GM19351 (cell line): ENCODE data around the gene ENOX1.

Experiments used
- ATAC-seq: cut with Tn5 transposase; IDR thresholded peaks from one replicate; pipeline ENCODE4 v1.9.1; 2021; ENCODE audit warnings: mild to moderate bottlenecking, moderate library complexity; ENCODE audit not compliant: unreplicated experiment

The ENOX1 gene

DNA sequence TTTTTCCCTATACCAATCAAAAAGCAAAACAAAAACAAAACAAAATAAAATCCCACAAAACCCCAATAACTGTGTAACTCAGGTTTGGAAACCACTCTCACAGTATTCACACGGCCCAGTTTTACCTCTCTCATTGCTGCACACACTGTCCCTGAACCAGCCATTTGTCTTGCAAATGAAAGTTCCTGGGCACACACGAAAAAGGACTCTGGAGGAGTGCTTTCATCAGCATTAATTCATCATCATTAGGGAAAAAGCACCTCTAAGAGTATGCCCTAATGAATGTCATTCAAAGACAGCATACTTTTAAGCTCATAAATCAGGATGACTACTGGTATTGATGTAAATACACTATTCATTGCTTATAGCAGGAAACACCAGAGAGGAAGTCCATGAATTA lies 457.1 kb downstream of the ENOX1 start:
- no peak for ATAC-seq

DNA sequence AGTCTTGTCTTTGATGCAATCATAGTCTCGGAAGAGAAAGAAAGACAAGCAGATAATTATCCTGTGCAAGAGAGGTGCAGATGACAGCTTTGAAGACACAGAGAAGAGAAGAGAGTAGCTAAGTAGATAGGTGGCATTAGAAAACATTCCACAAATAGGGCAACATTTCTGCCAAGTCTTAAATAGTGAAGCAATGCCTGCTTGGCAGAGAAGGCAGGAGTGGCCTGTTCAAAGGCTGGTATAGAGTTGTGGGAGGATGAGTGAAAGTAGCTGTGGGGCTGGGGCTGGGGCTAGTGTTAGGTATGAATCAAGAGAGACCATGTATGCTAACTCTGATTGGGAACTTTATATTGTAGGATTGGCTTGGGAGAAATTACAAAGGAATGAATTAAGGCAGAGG lies 457.9 kb downstream of the ENOX1 start:
- ATAC-seq, result no peak

DNA sequence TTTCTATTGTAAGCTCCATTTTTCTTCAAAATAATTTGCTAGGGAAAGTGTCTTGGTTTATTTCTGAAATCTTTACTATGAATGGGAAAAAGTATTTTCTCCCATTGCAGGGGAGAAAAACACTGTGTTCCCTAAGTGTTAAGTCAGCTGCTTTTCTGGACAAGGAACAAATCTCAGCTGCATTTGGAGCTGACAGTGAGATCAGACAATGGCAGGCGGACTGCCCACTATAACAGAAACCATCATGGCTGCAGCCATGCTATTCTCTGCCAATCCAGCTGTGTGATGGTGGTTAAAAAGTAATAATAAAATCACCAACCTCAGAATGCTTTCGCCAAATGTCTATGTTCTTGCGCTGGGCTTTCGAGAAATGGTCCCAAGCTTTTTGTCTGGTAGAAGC lies 460.7 kb downstream of the ENOX1 start:
- no peak for ATAC-seq

- ATAC-seq, result no peak
Observed at GRCh38 chr13:43325636-43326035, 461.1 kb downstream of the ENOX1 start.

DNA sequence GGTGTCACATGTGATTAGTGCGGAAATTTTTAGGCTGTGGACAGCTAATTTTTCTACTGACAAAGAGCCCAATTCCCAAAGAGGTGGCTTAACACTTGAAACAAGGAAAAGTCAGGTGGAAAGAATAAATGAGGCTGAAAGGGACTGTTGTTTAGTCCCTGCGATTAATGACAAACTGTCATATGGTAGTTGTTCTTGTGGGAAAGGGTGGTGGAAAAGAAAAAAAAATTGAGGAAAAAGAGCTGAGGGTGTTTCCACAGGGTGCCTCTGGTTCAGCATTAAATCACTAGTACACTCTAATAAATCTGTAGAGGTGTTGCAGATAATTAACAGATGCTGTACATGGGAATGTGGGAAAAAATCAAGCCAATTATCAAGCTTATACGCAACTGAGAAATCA lies 462.6 kb downstream of the ENOX1 start:
- ATAC-seq, result no peak

GRCh38 chr13:43319617-43320444 lies 466.9 kb downstream of the ENOX1 start:
- no peak for ATAC-seq

DNA sequence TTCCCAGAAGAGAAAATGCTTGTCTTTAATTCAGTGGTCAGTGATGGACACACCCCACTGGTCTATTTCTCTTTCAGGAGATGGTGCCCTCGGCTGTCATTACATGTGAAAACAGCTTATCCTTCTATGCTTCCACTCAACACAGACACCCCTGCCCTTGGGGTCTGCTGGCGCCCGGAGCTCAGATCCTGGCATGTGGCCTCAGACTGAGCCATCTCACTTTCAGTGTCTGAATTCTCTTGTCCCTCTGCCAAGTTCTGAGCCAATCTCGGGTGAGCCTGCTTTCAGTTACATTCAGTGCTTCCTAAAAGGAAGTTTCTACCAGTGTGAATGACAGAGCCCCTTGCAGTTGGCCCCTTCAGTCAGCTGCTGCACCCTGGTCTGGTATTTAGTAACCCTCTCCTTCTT lies 469.8 kb downstream of the ENOX1 start:
- ATAC-seq, result no peak

DNA sequence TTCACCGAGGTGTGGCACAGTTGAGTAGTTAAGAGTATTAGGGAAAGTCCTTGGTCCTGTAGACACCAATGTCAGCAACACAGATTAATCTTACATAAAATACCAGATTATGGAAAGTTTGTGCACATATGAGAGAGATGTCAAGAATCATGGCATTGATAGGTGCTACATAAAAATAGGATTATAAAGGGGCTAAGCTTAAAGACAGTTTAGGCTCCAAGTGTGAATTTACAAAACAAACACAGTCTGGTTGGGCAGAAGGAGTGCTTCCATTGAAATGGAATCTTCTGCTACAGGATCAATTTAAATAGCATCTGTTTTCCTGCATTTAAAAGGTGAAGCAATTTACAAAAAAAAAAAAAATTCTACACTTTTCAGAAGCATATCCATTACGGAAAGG lies 470.5 kb downstream of the ENOX1 start:
- ATAC-seq, result no peak

GRCh38 chr13:43315522-43315921 lies 471.2 kb downstream of the ENOX1 start:
- no peak for ATAC-seq

DNA sequence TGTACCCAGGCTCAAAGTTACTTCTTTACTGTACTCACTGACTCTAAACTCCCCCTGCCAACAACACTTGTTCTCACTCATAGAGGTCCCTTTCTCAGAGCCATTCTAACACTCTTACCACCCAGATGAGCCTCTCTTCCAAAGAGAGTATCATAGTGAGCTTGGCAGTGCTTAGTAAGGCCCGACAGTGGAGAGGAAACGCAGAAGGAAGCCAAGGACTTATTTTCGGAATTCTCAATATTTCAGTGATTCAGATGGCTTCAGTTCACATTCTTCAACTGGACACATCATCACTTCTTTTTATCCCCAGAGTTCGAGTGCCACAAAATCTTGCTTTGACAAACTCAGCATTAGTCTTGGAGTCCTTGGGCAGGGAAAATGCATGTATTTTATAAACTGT lies 477.5 kb downstream of the ENOX1 start:
- no peak for ATAC-seq

- peak; percentile 93 for ATAC-seq
Observed at GRCh38 chr13:43307921-43308433, 478.8 kb downstream of the ENOX1 start.

GRCh38 chr13:43307221-43307920 lies 479.4 kb downstream of the ENOX1 start:
- no peak for ATAC-seq

- no peak for ATAC-seq
Observed at GRCh38 chr13:43306372-43306771, 480.4 kb downstream of the ENOX1 start.

DNA sequence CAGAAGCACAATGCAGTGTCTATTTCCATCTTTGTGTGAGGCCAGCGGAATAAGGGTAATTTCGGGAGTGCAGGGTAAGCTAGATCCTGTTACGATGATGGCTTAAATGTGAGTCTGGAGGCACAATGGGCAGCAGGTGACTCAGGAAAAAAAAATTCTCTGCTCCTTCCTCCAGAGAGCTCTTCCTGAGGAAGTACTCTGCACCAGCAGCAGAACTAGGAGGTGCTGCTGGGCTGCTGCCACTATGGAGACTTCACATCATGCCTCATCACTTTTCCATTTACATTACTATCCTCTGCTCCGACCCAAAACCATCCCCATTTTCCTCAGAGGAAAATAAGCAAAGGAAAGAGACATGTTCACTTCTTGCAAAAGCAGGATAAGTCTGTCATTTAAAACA lies 481.4 kb downstream of the ENOX1 start:
- no peak for ATAC-seq

DNA sequence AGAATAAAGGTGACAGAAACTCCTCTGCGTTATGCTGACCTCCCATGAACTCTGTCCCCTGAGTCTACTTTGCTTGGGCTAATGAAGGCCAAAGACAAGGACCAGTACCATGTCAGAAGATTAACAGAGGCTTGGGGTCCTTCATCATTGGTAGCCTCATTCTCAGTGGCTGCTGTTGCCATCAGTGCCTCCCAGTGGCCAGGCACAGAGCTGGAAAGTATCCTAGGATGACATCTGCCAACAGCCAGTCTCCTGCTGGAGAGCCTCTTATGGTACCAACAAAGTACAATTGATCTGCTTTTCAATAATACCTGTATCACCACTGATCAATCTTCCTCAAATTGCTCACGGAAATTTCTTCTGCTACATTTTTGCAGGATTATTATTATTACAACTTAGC lies 481.8 kb downstream of the ENOX1 start:
- ATAC-seq, result no peak

DNA sequence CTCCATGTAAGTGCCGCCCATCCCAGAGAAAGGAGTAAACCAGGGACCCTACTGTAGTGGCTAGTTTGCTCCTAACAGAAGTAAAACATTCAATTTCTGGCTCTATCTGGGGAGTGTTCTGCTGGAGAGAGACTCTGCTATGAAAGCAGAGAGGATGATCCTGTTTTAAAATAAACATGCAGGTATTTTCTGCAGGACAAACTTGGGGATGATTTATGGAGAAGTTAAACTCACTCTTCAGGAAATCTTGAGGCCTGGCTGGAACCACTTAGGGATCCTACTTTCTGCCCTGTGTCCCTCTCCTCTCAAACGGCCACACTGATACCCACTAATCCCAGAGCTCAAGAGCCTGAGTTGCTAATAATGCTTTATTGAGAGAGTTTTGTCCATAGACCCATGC lies 482.3 kb downstream of the ENOX1 start:
- no peak for ATAC-seq

DNA sequence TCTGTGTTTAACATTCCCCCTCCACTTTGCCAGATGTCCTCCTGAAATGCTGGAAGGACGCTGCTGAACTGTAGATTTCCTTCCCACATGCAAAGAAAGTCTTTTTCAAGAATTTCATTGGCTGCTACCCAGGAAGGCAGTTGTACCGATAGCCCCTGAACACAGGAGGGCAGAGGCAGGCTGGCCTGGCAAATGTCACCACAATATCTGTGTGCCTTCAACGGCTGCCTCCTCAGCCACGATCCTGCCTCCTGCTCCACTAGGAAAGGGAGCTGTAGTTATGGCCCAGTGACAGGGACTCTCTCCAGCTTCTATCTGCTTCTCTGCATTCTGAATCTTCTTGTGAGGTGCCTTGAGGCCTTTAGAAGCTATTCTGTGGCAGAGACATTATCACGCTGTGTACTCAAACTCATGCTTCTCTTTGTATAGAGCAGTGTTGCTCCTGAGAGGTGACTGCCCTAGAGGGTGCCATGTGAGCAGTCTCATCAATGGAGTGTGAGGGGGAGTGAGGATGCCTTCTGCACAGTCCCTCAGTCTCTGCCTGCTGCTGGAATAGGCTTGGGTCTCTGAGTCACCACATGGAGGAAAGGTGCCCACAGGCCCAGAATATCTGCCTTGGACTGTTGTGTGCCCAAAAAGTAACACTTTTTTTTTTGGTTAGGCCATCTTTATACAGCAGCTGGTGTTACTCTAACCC lies 483.6 kb downstream of the ENOX1 start:
- peak; percentile 44 for ATAC-seq

DNA sequence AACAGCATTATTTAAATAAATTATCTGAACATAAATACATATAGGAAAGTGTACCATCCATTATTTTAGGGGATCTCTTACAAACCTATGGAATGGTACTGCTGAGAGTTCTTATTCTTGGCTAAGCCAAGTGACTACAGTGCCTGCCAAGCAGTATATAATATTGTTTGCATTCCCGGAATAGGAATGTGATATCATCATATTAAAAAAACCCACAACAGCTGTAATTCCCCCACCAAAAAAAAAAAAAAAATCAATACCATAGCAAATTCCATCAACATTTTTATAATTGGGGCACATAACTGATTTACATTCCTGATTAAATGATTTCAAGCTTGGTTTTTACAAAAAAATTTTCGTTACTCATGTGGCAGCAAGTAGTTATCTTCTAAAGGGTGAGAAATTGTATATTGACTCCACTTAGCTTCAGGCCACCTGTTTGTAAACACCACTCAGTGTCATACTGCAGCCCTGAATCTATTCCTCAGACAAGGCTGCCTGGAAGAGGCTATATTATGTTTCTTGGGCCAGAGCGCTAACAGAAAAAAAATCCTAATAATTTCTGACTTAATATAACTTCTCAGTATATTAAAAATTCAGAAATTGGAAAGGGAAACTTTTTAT lies 485.3 kb downstream of the ENOX1 start:
- no peak for ATAC-seq

DNA sequence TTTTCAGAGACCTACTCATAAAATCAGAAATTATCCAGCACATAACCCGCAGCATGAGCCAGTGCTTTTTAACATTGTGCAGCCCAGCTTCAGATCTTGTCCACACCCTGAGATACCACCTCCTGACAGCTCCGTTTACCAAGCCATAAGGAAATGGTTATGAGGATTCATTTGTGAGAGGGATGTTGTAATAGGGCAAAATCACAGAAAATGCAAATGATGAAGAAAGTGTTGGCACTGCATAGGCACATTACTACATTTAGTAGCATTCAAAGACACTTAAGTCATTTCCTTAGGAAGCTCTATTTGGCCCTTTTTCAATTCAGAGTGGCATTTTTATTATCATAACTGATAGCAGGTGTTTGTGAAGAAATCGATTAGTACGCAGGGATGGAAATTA lies 485.9 kb downstream of the ENOX1 start:
- ATAC-seq, result no peak

DNA sequence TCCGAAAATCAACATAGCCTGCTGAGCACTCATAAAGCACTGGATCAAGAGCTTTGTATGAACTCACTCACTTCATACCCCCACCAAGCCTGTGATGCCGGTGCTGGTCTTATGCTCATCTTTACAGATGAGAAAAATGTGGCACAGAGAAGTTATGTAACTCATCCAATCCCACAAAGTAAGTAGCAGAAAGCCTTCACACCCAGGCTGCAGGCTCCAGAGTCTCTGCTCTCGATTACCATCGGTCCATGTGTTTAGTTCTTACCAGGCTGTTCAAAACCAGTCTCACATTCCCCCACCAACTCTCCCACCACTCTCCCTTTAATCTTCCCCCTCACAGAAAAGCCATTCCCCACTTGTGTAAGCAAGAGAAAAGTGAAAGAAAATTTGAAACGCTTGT lies 487.4 kb downstream of the ENOX1 start:
- no peak for ATAC-seq

GRCh38 chr13:43298816-43299215 lies 488.0 kb downstream of the ENOX1 start:
- no peak for ATAC-seq
